PFSK-1 (cell line): ENCODE data around the gene BCL11A.

Source experiments
- POLR2AphosphoS5 ChIP-seq: IDR thresholded peaks from 2 replicates; pipeline ENCODE4 v1.6.1; 2012; ENCODE audit warnings: low read depth, mild to moderate bottlenecking, control low read depth, low read length, moderate library complexity
- REST ChIP-seq, 2 experiments: IDR thresholded peaks; 2 replicates each; pipeline versions ENCODE4 v1.6.1 to v1.8.0; 2011 to 2012; ENCODE audit warnings: low read depth in 2 of 2, low read length in 2 of 2, control low read depth in 1 of 2, inconsistent platforms in 1 of 2, mild to moderate bottlenecking in 1 of 2, moderate library complexity in 1 of 2; ENCODE audit not compliant: insufficient read depth in 1 of 2
- SIN3A ChIP-seq: IDR thresholded peaks from 2 replicates; pipeline ENCODE4 v1.6.1; 2012; ENCODE audit warnings: mild to moderate bottlenecking, low read length, moderate library complexity, borderline replicate concordance; ENCODE audit not compliant: insufficient read depth
- TAF1 ChIP-seq: IDR thresholded peaks from 2 replicates; pipeline ENCODE4 v1.6.1; 2012; ENCODE audit warnings: low read length, control low read depth, borderline replicate concordance; ENCODE audit not compliant: insufficient read depth

- no peak for TF ChIP-seq POLR2AphosphoS5
- TF ChIP-seq REST (IDR thresholded peaks at IDR 0.05; ENCODE audit: insufficient read depth in 1 of 2, low read depth in 2 of 2, low read length in 2 of 2): no peak
- TF ChIP-seq SIN3A: no peak
- TF ChIP-seq TAF1: no peak
Measured at GRCh38 chr2:60559880-60560279, 6.4 kb upstream of the BCL11A start.
